ENCODE data around the gene HNRNPDL.

Gene HNRNPDL

DNA sequence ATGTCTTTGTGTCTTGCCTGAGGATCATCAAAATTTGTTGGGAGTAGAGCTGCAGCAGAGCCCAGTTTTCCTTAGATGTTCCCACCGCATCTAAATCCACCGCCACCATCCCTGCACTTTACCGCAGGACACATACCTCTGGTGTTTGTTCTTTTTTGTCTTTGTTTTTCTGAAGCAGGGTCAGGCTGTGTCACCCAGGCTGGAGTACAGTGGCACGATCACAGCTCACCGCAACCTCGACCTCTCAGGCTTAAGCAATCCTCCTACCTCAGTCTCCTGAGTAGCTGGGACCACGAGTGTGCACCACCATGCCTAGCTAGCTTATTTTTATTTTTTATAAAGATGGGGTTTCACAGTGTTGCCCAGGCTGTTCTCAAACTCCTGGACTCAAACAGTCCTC lies 4.7 kb upstream of the HNRNPDL start:
- WGBS (ENCODE audit: insufficient coverage, insufficient read length), result no CpG with 5 or more reads among the region's 7 CpGs
- no peaks in the 10 kb centered on the region for H3K4me1 ChIP-seq (ENCODE audit: control insufficient read depth, insufficient read depth, low read length)
- DNase-seq (ENCODE audit: low read depth, low spot score), result no peak
- no peaks in the 10 kb centered on the region for H3K36me3 ChIP-seq (ENCODE audit: control insufficient read depth, insufficient read depth, low read length)
- no peak overlapping the region for H3K27ac ChIP-seq (ENCODE audit: low read length)
- no peaks in the 10 kb centered on the region for H3K9me3 ChIP-seq (ENCODE audit: control insufficient read depth, insufficient read depth, low read length)
- no peaks in the 10 kb centered on the region for H3K27me3 ChIP-seq (ENCODE audit: control insufficient read depth, insufficient read depth, low read length)
- H3K4me3 ChIP-seq (ENCODE audit: low read length), result no peak overlapping the region

GRCh38 chr4:82433791-82434190 lies 3.5 kb upstream of the HNRNPDL start:
- H3K27ac ChIP-seq (ENCODE audit: low read length), result no peak overlapping the region
- no peaks in the 10 kb centered on the region for H3K4me1 ChIP-seq (ENCODE audit: control insufficient read depth, insufficient read depth, low read length)
- no CpG with 5 or more reads among the region's 2 CpGs for WGBS (ENCODE audit: insufficient coverage, insufficient read length)
- H3K4me3 ChIP-seq (ENCODE audit: low read length), result no peak overlapping the region
- no peaks in the 10 kb centered on the region for H3K36me3 ChIP-seq (ENCODE audit: control insufficient read depth, insufficient read depth, low read length)
- no peaks in the 10 kb centered on the region for H3K9me3 ChIP-seq (ENCODE audit: control insufficient read depth, insufficient read depth, low read length)
- DNase-seq (ENCODE audit: low read depth, low spot score), result no peak
- no peaks in the 10 kb centered on the region for H3K27me3 ChIP-seq (ENCODE audit: control insufficient read depth, insufficient read depth, low read length)

- no peak overlapping the region for H3K27ac ChIP-seq (ENCODE audit: low read length)
- H3K4me3 ChIP-seq (ENCODE audit: low read length), result no peak overlapping the region
- no peaks in the 10 kb centered on the region for H3K4me1 ChIP-seq (ENCODE audit: control insufficient read depth, insufficient read depth, low read length)
- no peaks in the 10 kb centered on the region for H3K9me3 ChIP-seq (ENCODE audit: control insufficient read depth, insufficient read depth, low read length)
- H3K27me3 ChIP-seq (ENCODE audit: control insufficient read depth, insufficient read depth, low read length), result no peaks in the 10 kb centered on the region
- no peaks in the 10 kb centered on the region; the same call in 1 of the 2 replicates for H3K36me3 ChIP-seq (ENCODE audit: control insufficient read depth, insufficient read depth, low read length)
- WGBS (ENCODE audit: insufficient coverage, insufficient read length), result no CpG with 5 or more reads among the region's 18 CpGs
- no peak for DNase-seq (ENCODE audit: low read depth, low spot score)
Observed at GRCh38 chr4:82432596-82432995, 2.3 kb upstream of the HNRNPDL start.

DNA sequence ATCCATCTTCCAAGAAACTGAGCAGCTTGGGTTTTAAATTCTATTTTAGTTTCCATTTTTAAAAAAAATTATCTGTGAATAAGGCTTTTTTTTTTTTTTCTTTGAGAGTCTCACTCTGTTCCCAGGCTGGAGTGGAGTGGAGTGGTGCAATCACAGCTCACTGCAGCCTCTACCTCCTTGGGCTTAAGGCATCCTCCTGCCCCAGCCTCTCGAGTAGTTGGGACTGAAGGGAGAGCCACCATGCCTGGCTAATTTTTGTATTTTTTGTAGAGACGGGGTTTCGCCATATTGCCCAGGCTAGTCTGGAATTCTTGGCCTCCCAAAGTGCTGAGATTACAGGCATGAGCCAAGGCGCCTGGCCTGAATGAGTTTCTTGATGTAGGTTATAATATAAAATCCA lies 1.6 kb upstream of the HNRNPDL start:
- H3K36me3 ChIP-seq (ENCODE audit: control insufficient read depth, insufficient read depth, low read length), result peaks cover 3% of the 10 kb centered on the region; the same call in 1 of the 2 replicates
- no CpG with 5 or more reads among the region's 4 CpGs for WGBS (ENCODE audit: insufficient coverage, insufficient read length)
- no peak for DNase-seq (ENCODE audit: low read depth, low spot score)
- no peaks in the 10 kb centered on the region for H3K4me1 ChIP-seq (ENCODE audit: control insufficient read depth, insufficient read depth, low read length)
- no peaks in the 10 kb centered on the region for H3K27me3 ChIP-seq (ENCODE audit: control insufficient read depth, insufficient read depth, low read length)
- no peaks in the 10 kb centered on the region for H3K9me3 ChIP-seq (ENCODE audit: control insufficient read depth, insufficient read depth, low read length)
- no peak overlapping the region for H3K27ac ChIP-seq (ENCODE audit: low read length)
- no peak overlapping the region for H3K4me3 ChIP-seq (ENCODE audit: low read length)

DNA sequence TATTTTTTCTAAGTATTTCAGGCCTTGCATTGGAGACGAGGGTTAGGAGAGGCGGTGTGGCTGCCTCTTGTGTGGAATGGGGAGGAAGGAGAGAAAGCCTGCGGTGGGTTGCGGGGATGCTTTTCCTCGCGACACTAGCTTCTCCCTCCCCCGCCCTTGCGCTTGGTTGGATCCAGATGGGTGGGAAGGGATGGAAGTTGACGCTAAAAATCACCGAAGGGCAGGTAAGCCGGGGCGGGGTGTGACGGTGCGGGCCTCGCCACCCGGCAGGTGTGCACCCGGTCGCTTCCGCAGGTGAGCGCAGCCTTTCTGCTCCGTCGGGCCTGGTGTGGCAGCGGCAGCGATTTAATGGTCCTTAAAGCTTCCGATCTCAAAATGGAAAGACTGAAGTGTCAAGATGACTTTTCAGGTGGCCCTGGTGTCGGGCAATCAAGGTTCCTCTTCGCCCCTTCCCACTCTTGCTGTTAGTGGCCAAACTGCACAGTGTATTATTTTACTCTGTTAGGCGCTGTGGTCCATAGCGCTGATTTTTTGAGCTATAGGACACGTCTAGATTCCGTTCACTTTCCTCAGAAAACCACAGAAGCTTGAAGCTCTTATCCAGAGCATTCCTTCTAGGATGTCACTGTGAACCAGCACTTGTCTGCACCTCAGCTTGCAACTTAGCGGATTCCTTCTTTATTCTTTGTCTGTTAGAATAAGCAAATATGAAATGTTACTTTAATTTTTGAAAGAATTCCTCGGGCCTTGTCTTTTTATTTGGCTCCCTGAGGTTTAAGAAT lies 893 bp upstream of the HNRNPDL start:
- no peaks in the 10 kb centered on the region for H3K9me3 ChIP-seq (ENCODE audit: control insufficient read depth, insufficient read depth, low read length)
- H3K4me3 ChIP-seq (ENCODE audit: low read length), result peak overlapping the region; percentile 97
- H3K4me1 ChIP-seq (ENCODE audit: control insufficient read depth, insufficient read depth, low read length), result no peaks in the 10 kb centered on the region
- H3K36me3 ChIP-seq (ENCODE audit: control insufficient read depth, insufficient read depth, low read length), result peaks cover 5% of the 10 kb centered on the region; the same call in 1 of the 2 replicates
- WGBS (ENCODE audit: insufficient coverage, insufficient read length), result no CpG with 5 or more reads among the region's 33 CpGs
- DNase-seq (ENCODE audit: low read depth, low spot score), result no peak
- no peaks in the 10 kb centered on the region for H3K27me3 ChIP-seq (ENCODE audit: control insufficient read depth, insufficient read depth, low read length)
- no peak overlapping the region for H3K27ac ChIP-seq (ENCODE audit: low read length)

DNA sequence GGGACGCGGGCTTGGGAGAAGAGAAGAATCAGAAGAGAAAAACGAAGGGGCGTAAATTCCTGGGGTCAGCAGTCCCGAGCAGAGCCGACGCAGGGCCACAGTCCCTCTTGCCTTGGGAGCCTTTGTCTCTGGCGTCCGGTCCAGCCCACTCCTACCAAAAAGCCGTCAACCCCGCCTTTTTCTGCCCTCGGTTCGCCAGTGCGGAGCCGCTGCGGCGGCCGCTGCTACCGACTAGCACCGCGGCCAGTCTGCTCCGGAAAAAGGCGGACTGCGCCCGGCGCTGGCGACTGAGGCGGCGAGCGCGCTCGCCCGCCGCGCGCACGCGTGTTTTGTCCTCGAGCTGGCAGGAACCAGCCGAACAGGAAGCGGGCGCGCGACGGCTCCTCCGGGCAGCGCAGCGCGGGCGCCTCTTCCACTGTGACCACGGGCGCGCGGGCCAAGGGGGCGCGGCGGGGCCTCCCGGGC lies 502 bp downstream of the HNRNPDL start:
- peaks cover 8% of the 10 kb centered on the region; the same call in 1 of the 2 replicates for H3K36me3 ChIP-seq (ENCODE audit: control insufficient read depth, insufficient read depth, low read length)
- no peak overlapping the region for H3K27ac ChIP-seq (ENCODE audit: low read length)
- no peak for DNase-seq (ENCODE audit: low read depth, low spot score)
- H3K4me1 ChIP-seq (ENCODE audit: control insufficient read depth, insufficient read depth, low read length), result no peaks in the 10 kb centered on the region
- WGBS (ENCODE audit: insufficient coverage, insufficient read length), result no CpG with 5 or more reads among the region's 58 CpGs
- H3K4me3 ChIP-seq (ENCODE audit: low read length), result peak overlapping the region; percentile 97
- H3K27me3 ChIP-seq (ENCODE audit: control insufficient read depth, insufficient read depth, low read length), result no peaks in the 10 kb centered on the region
- no peaks in the 10 kb centered on the region for H3K9me3 ChIP-seq (ENCODE audit: control insufficient read depth, insufficient read depth, low read length)

DNA sequence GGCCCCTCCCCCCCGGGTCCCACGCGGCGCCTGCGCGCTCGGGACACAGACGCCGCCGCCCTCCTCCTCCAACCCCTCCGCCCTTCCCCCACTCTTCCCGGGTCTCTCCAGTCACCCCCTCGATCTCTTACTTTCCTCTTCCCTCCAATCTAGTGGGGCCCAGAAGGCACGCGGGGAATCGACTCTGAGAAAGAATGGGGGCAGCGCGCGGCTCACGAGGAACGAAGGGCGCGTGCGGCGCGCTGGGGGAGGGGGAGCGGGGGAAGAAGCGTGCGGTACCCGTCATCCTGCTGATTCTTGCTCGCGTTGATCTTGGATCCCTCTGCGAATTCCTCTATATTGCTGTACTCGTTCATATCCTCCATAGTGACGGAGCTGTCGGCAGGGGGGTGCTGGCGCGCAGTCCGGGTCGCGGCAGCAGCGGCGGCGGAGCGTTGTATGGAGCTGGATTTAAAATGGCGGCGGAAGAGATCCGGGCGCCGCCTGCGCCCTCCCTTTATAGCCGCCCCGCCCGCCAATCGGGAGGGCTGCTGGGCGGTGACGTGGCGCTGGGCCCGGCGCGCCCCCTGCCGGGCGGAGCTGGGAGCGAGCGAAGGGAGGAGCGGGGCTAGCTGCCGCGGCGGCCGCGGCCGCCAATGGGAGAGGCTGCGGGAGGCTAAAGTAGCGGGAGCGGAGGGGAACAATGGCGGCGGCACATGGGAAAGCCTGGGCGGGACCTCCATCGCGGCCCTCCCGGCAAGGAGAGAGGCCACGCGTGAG lies 1.1 kb downstream of the HNRNPDL start:
- H3K4me1 ChIP-seq (ENCODE audit: control insufficient read depth, insufficient read depth, low read length), result no peaks in the 10 kb centered on the region
- whole genome bisulfite sequencing (ENCODE audit: insufficient coverage, insufficient read length), result no CpG with 5 or more reads among the region's 83 CpGs
- H3K36me3 ChIP-seq (ENCODE audit: control insufficient read depth, insufficient read depth, low read length), result peaks cover 10% of the 10 kb centered on the region; the same call in 1 of the 2 replicates
- no peak for DNase-seq (ENCODE audit: low read depth, low spot score)
- no peaks in the 10 kb centered on the region for H3K9me3 ChIP-seq (ENCODE audit: control insufficient read depth, insufficient read depth, low read length)
- H3K4me3 ChIP-seq (ENCODE audit: low read length), result peak overlapping the region; percentile 97
- H3K27me3 ChIP-seq (ENCODE audit: control insufficient read depth, insufficient read depth, low read length), result no peaks in the 10 kb centered on the region
- no peak overlapping the region for H3K27ac ChIP-seq (ENCODE audit: low read length)

GRCh38 chr4:82428526-82428968 lies 1.7 kb downstream of the HNRNPDL start:
- Histone ChIP-seq H3K4me1 (ENCODE audit: control insufficient read depth, insufficient read depth, low read length) (no peaks in the 10 kb centered on the region), H3K9me3 (ENCODE audit: control insufficient read depth, insufficient read depth, low read length) (no peaks in the 10 kb centered on the region), H3K36me3 (ENCODE audit: control insufficient read depth, insufficient read depth, low read length) (peaks cover 10% of the 10 kb centered on the region; the same call in 1 of the 2 replicates), H3K4me3 (ENCODE audit: low read length) (peak overlapping the region; percentile 97), H3K27ac (ENCODE audit: low read length) (no peak overlapping the region), H3K27me3 (ENCODE audit: control insufficient read depth, insufficient read depth, low read length) (no peaks in the 10 kb centered on the region)
- no CpG with 5 or more reads among the region's 14 CpGs for WGBS (ENCODE audit: insufficient coverage, insufficient read length)
- DNase-seq (ENCODE audit: low read depth, low spot score), result no peak

GRCh38 chr4:82425478-82425877 lies 4.8 kb downstream of the HNRNPDL start:
- Histone ChIP-seq H3K27ac (ENCODE audit: low read length) (no peak overlapping the region), H3K4me1 (ENCODE audit: control insufficient read depth, insufficient read depth, low read length) (no peaks in the 10 kb centered on the region), H3K27me3 (ENCODE audit: control insufficient read depth, insufficient read depth, low read length) (no peaks in the 10 kb centered on the region), H3K36me3 (ENCODE audit: control insufficient read depth, insufficient read depth, low read length) (peaks cover 10% of the 10 kb centered on the region; the same call in 1 of the 2 replicates), H3K9me3 (ENCODE audit: control insufficient read depth, insufficient read depth, low read length) (no peaks in the 10 kb centered on the region), H3K4me3 (ENCODE audit: low read length) (no peak overlapping the region)
- DNase-seq (ENCODE audit: low read depth, low spot score), result no peak
- whole genome bisulfite sequencing (ENCODE audit: insufficient coverage, insufficient read length), result no CpG with 5 or more reads among the region's 10 CpGs

- Histone ChIP-seq H3K36me3 (ENCODE audit: control insufficient read depth, insufficient read depth, low read length) (peaks cover 10% of the 10 kb centered on the region; the same call in 1 of the 2 replicates), H3K27me3 (ENCODE audit: control insufficient read depth, insufficient read depth, low read length) (no peaks in the 10 kb centered on the region), H3K4me3 (ENCODE audit: low read length) (no peak overlapping the region), H3K27ac (ENCODE audit: low read length) (no peak overlapping the region), H3K4me1 (ENCODE audit: control insufficient read depth, insufficient read depth, low read length) (no peaks in the 10 kb centered on the region), H3K9me3 (ENCODE audit: control insufficient read depth, insufficient read depth, low read length) (no peaks in the 10 kb centered on the region)
- 100% methylated on average over 2 of the region's 7 CpGs for WGBS (ENCODE audit: insufficient coverage, insufficient read length)
- DNase-seq (ENCODE audit: low read depth, low spot score), result no peak
Observed at GRCh38 chr4:82423245-82424054, 6.8 kb downstream of the HNRNPDL start.

All from iPS DF 6.9 (cell line).